ENCODE measurements around the gene SEC22A. TPM values are rescaled to one million over a fixed set of nuclear protein-coding genes. Genes with fewer than 3 reads are reported as not detected.

SEC22A gene
- total RNA-seq, 1 experiment from 2014 or later = 46.3 TPM

GRCh38 chr3:123157209-123157597, 44.5 kb upstream of the SEC22A start:
- no peak overlapping the region for H3K4me2 ChIP-seq (ENCODE audit: low read depth, low read length, poor library complexity, severe bottlenecking)
- DNase-seq = no peak
- no peaks in the 10 kb centered on the region for H3K9me3 ChIP-seq (ENCODE audit: low read length)
- no peak overlapping the region for H3K4me3 ChIP-seq (ENCODE audit: low read length)
- H3K27me3 ChIP-seq (ENCODE audit: low read length) = no peaks in the 10 kb centered on the region
- no peaks in the 10 kb centered on the region for H3K9me2 ChIP-seq (replicated peaks; ENCODE audit: insufficient read depth, low read length)
- no peak overlapping the region for H2AFZ ChIP-seq (ENCODE audit: low read length)
- no peaks in the 10 kb centered on the region for H3K79me2 ChIP-seq (ENCODE audit: low read length)
- peaks cover 34% of the 10 kb centered on the region for H3K4me1 ChIP-seq (ENCODE audit: low read length)
- H4K20me1 ChIP-seq (ENCODE audit: insufficient read depth, low read depth, low read length) = no peaks in the 10 kb centered on the region
- H3K27ac ChIP-seq (ENCODE audit: low read length) = no peak overlapping the region
- H3K36me3 ChIP-seq (ENCODE audit: insufficient read depth, low read length) = no peaks in the 10 kb centered on the region
- no peak overlapping the region for H3K9ac ChIP-seq (ENCODE audit: low read length)

GRCh38 chr3:123157598-123158287, 44.0 kb upstream of the SEC22A start:
- H3K4me2 ChIP-seq (ENCODE audit: low read depth, low read length, poor library complexity, severe bottlenecking) = no peak overlapping the region
- H3K9ac ChIP-seq (ENCODE audit: low read length) = no peak overlapping the region
- H2AFZ ChIP-seq (ENCODE audit: low read length) = no peak overlapping the region
- no peaks in the 10 kb centered on the region for H3K79me2 ChIP-seq (ENCODE audit: low read length)
- no peaks in the 10 kb centered on the region for H3K36me3 ChIP-seq (ENCODE audit: insufficient read depth, low read length)
- no peak for DNase-seq
- H3K9me3 ChIP-seq (ENCODE audit: low read length) = no peaks in the 10 kb centered on the region
- no peak overlapping the region for H3K4me3 ChIP-seq (ENCODE audit: low read length)
- no peaks in the 10 kb centered on the region for H4K20me1 ChIP-seq (ENCODE audit: insufficient read depth, low read depth, low read length)
- H3K27me3 ChIP-seq (ENCODE audit: low read length) = no peaks in the 10 kb centered on the region
- no peak overlapping the region for H3K27ac ChIP-seq (ENCODE audit: low read length)
- no peaks in the 10 kb centered on the region for H3K9me2 ChIP-seq (replicated peaks; ENCODE audit: insufficient read depth, low read length)
- peaks cover 29% of the 10 kb centered on the region for H3K4me1 ChIP-seq (ENCODE audit: low read length)

DNA sequence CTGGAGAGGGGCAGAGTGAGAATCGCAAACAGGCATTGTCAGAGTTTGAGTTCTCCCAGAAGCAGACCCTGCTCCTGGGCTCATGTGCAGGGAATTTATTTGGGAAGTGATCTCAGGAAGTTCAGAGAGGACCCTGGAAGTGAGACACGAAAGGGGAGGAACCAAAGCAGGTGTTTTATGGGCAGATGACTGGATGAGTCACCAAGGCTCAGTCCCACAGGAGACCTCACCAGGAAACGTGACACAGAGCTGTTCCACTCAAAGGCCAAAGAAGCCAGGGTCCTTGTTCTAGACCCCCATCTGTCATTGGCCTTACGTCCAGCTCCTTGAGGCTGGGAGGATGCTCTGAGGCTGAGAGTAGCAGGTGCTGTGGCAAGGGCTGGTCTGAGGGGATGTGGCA, 43.4 kb upstream of the SEC22A start:
- H3K4me3 ChIP-seq (ENCODE audit: low read length) = no peak overlapping the region
- no peaks in the 10 kb centered on the region for H4K20me1 ChIP-seq (ENCODE audit: insufficient read depth, low read depth, low read length)
- H3K4me1 ChIP-seq (ENCODE audit: low read length) = peaks cover 23% of the 10 kb centered on the region
- H3K4me2 ChIP-seq (ENCODE audit: low read depth, low read length, poor library complexity, severe bottlenecking) = no peak overlapping the region
- H3K9me2 ChIP-seq (replicated peaks; ENCODE audit: insufficient read depth, low read length) = no peaks in the 10 kb centered on the region
- DNase-seq = no peak
- H3K79me2 ChIP-seq (ENCODE audit: low read length) = no peaks in the 10 kb centered on the region
- no peaks in the 10 kb centered on the region for H3K36me3 ChIP-seq (ENCODE audit: insufficient read depth, low read length)
- no peak overlapping the region for H3K27ac ChIP-seq (ENCODE audit: low read length)
- no peaks in the 10 kb centered on the region for H3K27me3 ChIP-seq (ENCODE audit: low read length)
- no peaks in the 10 kb centered on the region for H3K9me3 ChIP-seq (ENCODE audit: low read length)
- H3K9ac ChIP-seq (ENCODE audit: low read length) = no peak overlapping the region
- no peak overlapping the region for H2AFZ ChIP-seq (ENCODE audit: low read length)

- no peaks in the 10 kb centered on the region for H3K79me2 ChIP-seq (ENCODE audit: low read length)
- no peaks in the 10 kb centered on the region for H4K20me1 ChIP-seq (ENCODE audit: insufficient read depth, low read depth, low read length)
- no peak overlapping the region for H3K4me2 ChIP-seq (ENCODE audit: low read depth, low read length, poor library complexity, severe bottlenecking)
- no peak overlapping the region for H3K4me3 ChIP-seq (ENCODE audit: low read length)
- no peaks in the 10 kb centered on the region for H3K36me3 ChIP-seq (ENCODE audit: insufficient read depth, low read length)
- DNase-seq = no peak
- no peaks in the 10 kb centered on the region for H3K9me3 ChIP-seq (ENCODE audit: low read length)
- no peak overlapping the region for H3K27ac ChIP-seq (ENCODE audit: low read length)
- no peak overlapping the region for H2AFZ ChIP-seq (ENCODE audit: low read length)
- peaks cover 17% of the 10 kb centered on the region for H3K4me1 ChIP-seq (ENCODE audit: low read length)
- no peaks in the 10 kb centered on the region for H3K9me2 ChIP-seq (replicated peaks; ENCODE audit: insufficient read depth, low read length)
- H3K27me3 ChIP-seq (ENCODE audit: low read length) = no peaks in the 10 kb centered on the region
- no peak overlapping the region for H3K9ac ChIP-seq (ENCODE audit: low read length)
These were observed 42.8 kb upstream of the SEC22A start for GRCh38 chr3:123158899-123159390.

DNA sequence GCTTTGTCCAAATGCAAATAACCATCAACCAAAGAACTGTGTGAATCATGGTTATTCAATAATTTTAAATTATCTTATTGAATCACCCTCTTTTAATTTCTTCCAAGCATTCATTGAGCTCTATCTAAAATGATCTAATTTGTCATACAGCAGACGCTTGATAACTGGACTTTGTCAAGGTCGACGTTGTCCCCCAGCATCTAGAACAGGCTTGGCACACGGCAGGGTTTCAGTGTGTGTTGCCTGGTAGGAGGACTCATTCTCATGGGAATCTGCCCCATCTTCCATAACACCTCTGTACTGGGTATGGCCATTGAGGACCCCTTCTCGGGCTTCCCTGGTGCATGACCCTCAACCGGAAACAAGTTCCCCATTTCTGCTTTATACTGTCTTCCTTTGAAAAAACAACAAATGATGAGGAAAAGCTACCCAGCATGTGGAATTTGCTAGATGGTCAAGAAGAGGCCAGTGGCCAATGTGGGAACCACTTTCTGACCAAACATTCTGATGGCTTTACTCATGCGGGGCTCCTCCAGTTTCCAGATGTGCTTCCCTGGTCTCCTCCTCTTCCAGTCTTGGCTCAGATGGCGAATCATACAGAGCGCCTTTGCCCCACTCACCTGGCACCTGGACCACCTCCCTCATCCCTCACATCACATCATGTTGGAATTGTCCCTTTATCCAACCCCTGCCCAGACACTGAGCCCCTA, 41.7 kb upstream of the SEC22A start:
- Histone ChIP-seq H2AFZ (ENCODE audit: low read length) (no peak overlapping the region), H3K27me3 (ENCODE audit: low read length) (no peaks in the 10 kb centered on the region), H3K4me3 (ENCODE audit: low read length) (no peak overlapping the region), H3K4me2 (ENCODE audit: low read depth, low read length, poor library complexity, severe bottlenecking) (no peak overlapping the region), H3K27ac (ENCODE audit: low read length) (no peak overlapping the region), H3K36me3 (ENCODE audit: insufficient read depth, low read length) (peaks cover 4% of the 10 kb centered on the region; the same call in 1 of the 2 replicates), H4K20me1 (ENCODE audit: insufficient read depth, low read depth, low read length) (no peaks in the 10 kb centered on the region), H3K9me3 (ENCODE audit: low read length) (no peaks in the 10 kb centered on the region), H3K9me2 (replicated peaks; ENCODE audit: insufficient read depth, low read length) (no peaks in the 10 kb centered on the region), H3K9ac (ENCODE audit: low read length) (no peak overlapping the region), H3K4me1 (ENCODE audit: low read length) (peaks cover 6% of the 10 kb centered on the region), H3K79me2 (ENCODE audit: low read length) (no peaks in the 10 kb centered on the region)
- no peak for DNase-seq

- no peaks in the 10 kb centered on the region for H3K27me3 ChIP-seq (ENCODE audit: low read length)
- H3K36me3 ChIP-seq (ENCODE audit: insufficient read depth, low read length) = peaks cover 5% of the 10 kb centered on the region; the same call in 1 of the 2 replicates
- no peak for DNase-seq
- no peak overlapping the region for H3K4me2 ChIP-seq (ENCODE audit: low read depth, low read length, poor library complexity, severe bottlenecking)
- no peak overlapping the region for H3K27ac ChIP-seq (ENCODE audit: low read length)
- no peaks in the 10 kb centered on the region for H3K9me2 ChIP-seq (replicated peaks; ENCODE audit: insufficient read depth, low read length)
- H3K9me3 ChIP-seq (ENCODE audit: low read length) = peaks cover 2% of the 10 kb centered on the region; the same call in 1 of the 2 replicates
- no peaks in the 10 kb centered on the region for H3K79me2 ChIP-seq (ENCODE audit: low read length)
- no peak overlapping the region for H3K9ac ChIP-seq (ENCODE audit: low read length)
- no peak overlapping the region for H2AFZ ChIP-seq (ENCODE audit: low read length)
- no peaks in the 10 kb centered on the region for H3K4me1 ChIP-seq (ENCODE audit: low read length)
- H3K4me3 ChIP-seq (ENCODE audit: low read length) = no peak overlapping the region
- no peaks in the 10 kb centered on the region for H4K20me1 ChIP-seq (ENCODE audit: insufficient read depth, low read depth, low read length)
These were observed 40.6 kb upstream of the SEC22A start for GRCh38 chr3:123161167-123161566.

DNA sequence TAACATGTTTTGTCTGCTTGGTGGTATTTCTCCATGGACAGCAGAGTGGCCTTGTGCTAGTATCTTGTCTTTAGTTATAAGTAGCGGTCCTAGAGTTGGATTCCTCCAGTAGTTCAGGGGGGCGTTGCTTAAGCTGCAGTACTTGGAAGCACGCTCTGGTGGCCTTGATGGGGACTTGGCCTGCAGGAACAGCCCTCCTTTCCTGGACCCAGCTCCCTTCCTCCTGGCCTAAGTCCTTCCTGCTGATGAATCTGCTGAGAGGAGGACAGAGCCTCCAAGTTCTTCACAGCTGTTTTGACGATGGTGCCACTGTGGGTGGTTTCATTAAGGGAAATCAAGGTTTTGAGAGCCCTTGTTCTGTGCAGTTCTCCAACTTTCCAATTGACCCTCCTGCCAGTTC, 38.6 kb upstream of the SEC22A start:
- H2AFZ ChIP-seq (ENCODE audit: low read length) = no peak overlapping the region
- no peak overlapping the region for H3K9ac ChIP-seq (ENCODE audit: low read length)
- peaks cover 5% of the 10 kb centered on the region; the same call in 1 of the 2 replicates for H3K36me3 ChIP-seq (ENCODE audit: insufficient read depth, low read length)
- H3K27me3 ChIP-seq (ENCODE audit: low read length) = no peaks in the 10 kb centered on the region
- H3K27ac ChIP-seq (ENCODE audit: low read length) = no peak overlapping the region
- no peaks in the 10 kb centered on the region for H3K4me1 ChIP-seq (ENCODE audit: low read length)
- no peak overlapping the region for H3K4me2 ChIP-seq (ENCODE audit: low read depth, low read length, poor library complexity, severe bottlenecking)
- H3K9me3 ChIP-seq (ENCODE audit: low read length) = peaks cover 2% of the 10 kb centered on the region; the same call in 1 of the 2 replicates
- no peaks in the 10 kb centered on the region for H3K79me2 ChIP-seq (ENCODE audit: low read length)
- H3K4me3 ChIP-seq (ENCODE audit: low read length) = no peak overlapping the region
- no peaks in the 10 kb centered on the region for H3K9me2 ChIP-seq (replicated peaks; ENCODE audit: insufficient read depth, low read length)
- no peak for DNase-seq
- H4K20me1 ChIP-seq (ENCODE audit: insufficient read depth, low read depth, low read length) = no peaks in the 10 kb centered on the region

GRCh38 chr3:123165163-123165562, 36.6 kb upstream of the SEC22A start:
- H4K20me1 ChIP-seq (ENCODE audit: insufficient read depth, low read depth, low read length) = no peaks in the 10 kb centered on the region
- peaks cover 5% of the 10 kb centered on the region; the same call in 1 of the 2 replicates for H3K36me3 ChIP-seq (ENCODE audit: insufficient read depth, low read length)
- H3K27me3 ChIP-seq (ENCODE audit: low read length) = no peaks in the 10 kb centered on the region
- DNase-seq = no peak
- H3K4me3 ChIP-seq (ENCODE audit: low read length) = no peak overlapping the region
- no peak overlapping the region for H3K4me2 ChIP-seq (ENCODE audit: low read depth, low read length, poor library complexity, severe bottlenecking)
- H3K4me1 ChIP-seq (ENCODE audit: low read length) = no peaks in the 10 kb centered on the region
- no peak overlapping the region for H3K27ac ChIP-seq (ENCODE audit: low read length)
- no peaks in the 10 kb centered on the region for H3K79me2 ChIP-seq (ENCODE audit: low read length)
- no peak overlapping the region for H2AFZ ChIP-seq (ENCODE audit: low read length)
- no peak overlapping the region for H3K9ac ChIP-seq (ENCODE audit: low read length)
- peaks cover 2% of the 10 kb centered on the region; the same call in 1 of the 2 replicates for H3K9me3 ChIP-seq (ENCODE audit: low read length)
- H3K9me2 ChIP-seq (replicated peaks; ENCODE audit: insufficient read depth, low read length) = no peaks in the 10 kb centered on the region
